GM12878 (cell line): Measurements from ENCODE around the gene GMDS. TPM values are rescaled to one million over a fixed set of nuclear protein-coding genes. Genes with fewer than 3 reads are reported as not detected.

ENCODE experiments used
- ATF7 ChIP-seq: fragments of 450-650 bp; IDR thresholded peaks from 2 replicates; pipeline ENCODE4 v1.6.1; 2016; ENCODE audit warnings: low read depth, mild to moderate bottlenecking
- CTCF ChIP-seq, 3 experiments: IDR thresholded peaks in 2 of 3; conservative IDR thresholded peaks in 1 of 3; 2 replicates each; pipeline ENCODE4 v1.5.1; 2011; ENCODE audit warnings: low read depth in 3 of 3, low read length in 3 of 3, mild to moderate bottlenecking in 3 of 3, control low read depth in 2 of 3, moderate library complexity in 2 of 3, inconsistent platforms in 1 of 3, mixed read lengths in 1 of 3; ENCODE audit not compliant: control insufficient read depth in 2 of 3, insufficient read depth in 1 of 3; ENCODE audit errors: extremely low read depth in 1 of 3
- NFYB ChIP-seq: IDR thresholded peaks from 2 replicates; pipeline ENCODE4 v1.6.1; 2011; ENCODE audit warnings: low read depth, mild to moderate bottlenecking, low read length, improper control_type of control experiment, moderate library complexity; ENCODE audit not compliant: insufficient read depth
- RELA ChIP-seq: fragments of 450-650 bp; IDR thresholded peaks from 2 replicates; pipeline ENCODE4 v1.8.0; 2014; ENCODE audit warnings: borderline replicate concordance; ENCODE audit not compliant: partially characterized antibody
- SMC3 ChIP-seq: IDR thresholded peaks from 2 replicates; pipeline ENCODE4 v1.6.1; 2011; ENCODE audit warnings: low read length, improper control_type of control experiment, borderline replicate concordance
- SPI1 ChIP-seq: IDR thresholded peaks from 2 replicates; pipeline ENCODE4 v1.6.1; 2011; ENCODE audit warnings: low read depth, mild to moderate bottlenecking, low read length, moderate library complexity, borderline replicate concordance; ENCODE audit not compliant: insufficient read depth
- WRNIP1 ChIP-seq: IDR thresholded peaks from 2 replicates; pipeline ENCODE4 v1.6.1; 2011; ENCODE audit warnings: low read depth, low read length, improper control_type of control experiment, borderline replicate concordance
- ZNF384 ChIP-seq: IDR thresholded peaks from 2 replicates; pipeline ENCODE4 v1.6.1; 2012; ENCODE audit warnings: low read depth, mild to moderate bottlenecking, low read length, improper control_type of control experiment, borderline replicate concordance
- polyA plus RNA-seq, 11 experiments: library from polyadenylated mRNA; depleted of rRNA in 4 of 11; unstranded in 6 of 11; stranded (reverse) in 5 of 11; fragments of >200 nt; fragmentation: Nextera tagmentation in 4 of 11; fragmentation: Illumina TruSeq in 1 of 11; extraction: Ambion mirVana in 4 of 11; extraction: Trizol in 1 of 11; gene quantifications; 1 replicate in 1 of 11; 2 replicates in 10 of 11; pipeline versions ENCODE4 v1.2.1 to v1.2.3, GENCODE V29; 2011 to 2016; ENCODE audit warnings: inconsistent platforms in 2 of 11, missing spikeins in 2 of 11, low read depth in 1 of 11
- total RNA-seq, 4 experiments: library from RNA; depleted of rRNA in 3 of 4; stranded (reverse); fragments of >200 nt in 3 of 4; fragmentation: Illumina TruSeq in 1 of 4; extraction: Trizol in 1 of 4; gene quantifications; 2 replicates each; pipeline versions ENCODE4 v1.2.1 to v1.2.3, GENCODE V29; 2013 to 2021
- TF ChIP-seq, protein P1 (sequence below): fragments of 450-650 bp; IDR thresholded peaks from 2 replicates; pipeline ENCODE4 v1.6.1; 2014; ENCODE audit warnings: mild to moderate bottlenecking
- TF ChIP-seq, protein P2 (sequence below): fragments of 450-650 bp; IDR thresholded peaks from 2 replicates; pipeline ENCODE4 v1.6.1; 2016; ENCODE audit warnings: mild to moderate bottlenecking

Gene GMDS
- total and polyA plus RNA-seq, 10 of the 15 experiments (the other 5 are each of a cell fraction or from before 2014, with no cell fraction given), result 0.61 to 53.8 (median 29.3) TPM

- TF ChIP-seq CTCF (IDR thresholded peaks at IDR 0.05 in 2 of 3, conservative IDR thresholded peaks at IDR 0.05 in 1 of 3; ENCODE audit: control insufficient read depth in 2 of 3, extremely low read depth in 1 of 3, insufficient read depth in 1 of 3, low read depth in 3 of 3, low read length in 3 of 3) (peak; percentile 43 to 76 (median 56); a peak in 5 of 6 replicates), SMC3 (peak; percentile 91), RELA (no peak), ZNF384 (no peak), SPI1 (no peak), NFYB (no peak), ATF7 (no peak), WRNIP1 (no peak)
- TF ChIP-seq, protein P1, sequence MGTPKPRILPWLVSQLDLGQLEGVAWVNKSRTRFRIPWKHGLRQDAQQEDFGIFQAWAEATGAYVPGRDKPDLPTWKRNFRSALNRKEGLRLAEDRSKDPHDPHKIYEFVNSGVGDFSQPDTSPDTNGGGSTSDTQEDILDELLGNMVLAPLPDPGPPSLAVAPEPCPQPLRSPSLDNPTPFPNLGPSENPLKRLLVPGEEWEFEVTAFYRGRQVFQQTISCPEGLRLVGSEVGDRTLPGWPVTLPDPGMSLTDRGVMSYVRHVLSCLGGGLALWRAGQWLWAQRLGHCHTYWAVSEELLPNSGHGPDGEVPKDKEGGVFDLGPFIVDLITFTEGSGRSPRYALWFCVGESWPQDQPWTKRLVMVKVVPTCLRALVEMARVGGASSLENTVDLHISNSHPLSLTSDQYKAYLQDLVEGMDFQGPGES, result no peak
- TF ChIP-seq, protein P2, sequence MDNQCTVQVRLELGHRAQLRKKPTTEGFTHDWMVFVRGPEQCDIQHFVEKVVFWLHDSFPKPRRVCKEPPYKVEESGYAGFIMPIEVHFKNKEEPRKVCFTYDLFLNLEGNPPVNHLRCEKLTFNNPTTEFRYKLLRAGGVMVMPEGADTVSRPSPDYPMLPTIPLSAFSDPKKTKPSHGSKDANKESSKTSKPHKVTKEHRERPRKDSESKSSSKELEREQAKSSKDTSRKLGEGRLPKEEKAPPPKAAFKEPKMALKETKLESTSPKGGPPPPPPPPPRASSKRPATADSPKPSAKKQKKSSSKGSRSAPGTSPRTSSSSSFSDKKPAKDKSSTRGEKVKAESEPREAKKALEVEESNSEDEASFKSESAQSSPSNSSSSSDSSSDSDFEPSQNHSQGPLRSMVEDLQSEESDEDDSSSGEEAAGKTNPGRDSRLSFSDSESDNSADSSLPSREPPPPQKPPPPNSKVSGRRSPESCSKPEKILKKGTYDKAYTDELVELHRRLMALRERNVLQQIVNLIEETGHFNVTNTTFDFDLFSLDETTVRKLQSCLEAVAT, result no peak
- TF ChIP-seq, all 136 proteins: peak for 5
These were observed 141.5 kb downstream of the GMDS start (continued) for GRCh38 chr6:2103765-2104523.
